Measurements from ENCODE around the gene CYP39A1.

Gene CYP39A1

DNA sequence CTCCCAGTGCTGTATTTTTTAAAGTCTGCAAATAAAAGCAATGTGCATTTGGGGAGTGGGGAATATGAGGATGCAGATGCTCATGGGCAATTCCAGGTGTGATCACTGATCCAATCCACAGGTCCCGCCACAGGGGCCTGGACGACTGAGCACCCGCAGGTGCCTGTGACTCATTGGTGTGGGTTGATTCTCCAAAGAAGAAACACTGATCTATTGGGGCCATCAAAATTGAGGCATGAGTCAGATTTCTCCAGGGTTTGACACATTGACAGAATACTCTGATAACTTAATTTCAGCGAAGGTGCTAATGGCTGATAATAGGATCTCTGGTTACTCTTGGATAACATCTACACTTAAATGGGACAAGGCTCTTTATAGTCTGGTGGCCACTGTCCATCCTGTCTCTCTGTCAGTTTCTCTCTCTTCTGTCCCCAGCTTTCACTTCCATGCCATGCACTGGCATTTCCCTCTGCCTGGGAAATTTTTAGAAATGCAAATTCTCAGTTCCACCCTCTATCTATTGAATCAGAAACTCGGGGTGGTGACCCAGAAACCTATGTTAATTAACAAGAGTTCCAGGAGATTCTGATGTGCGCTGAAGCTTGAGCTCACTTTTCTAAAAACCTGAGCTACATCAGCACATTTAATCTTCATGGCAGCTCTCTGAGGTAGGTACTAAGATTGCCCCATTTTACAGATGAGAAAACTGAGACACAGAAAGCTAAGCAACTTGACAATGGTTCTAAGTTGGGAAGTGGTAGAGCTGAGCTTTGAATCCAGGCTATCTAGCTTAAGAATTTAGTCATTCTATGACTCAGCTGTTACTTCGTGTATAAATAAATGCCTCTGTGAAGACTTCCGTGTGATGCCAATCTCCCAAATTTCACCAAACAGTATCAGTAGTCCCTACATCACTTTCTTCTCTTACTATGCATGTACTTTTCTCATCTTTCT is 151.2 kb downstream of the CYP39A1 start:
- H3K4me3 ChIP-seq (ENCODE audit: low read depth, low read length) = no peak overlapping the region
- TF ChIP-seq, protein P1, sequence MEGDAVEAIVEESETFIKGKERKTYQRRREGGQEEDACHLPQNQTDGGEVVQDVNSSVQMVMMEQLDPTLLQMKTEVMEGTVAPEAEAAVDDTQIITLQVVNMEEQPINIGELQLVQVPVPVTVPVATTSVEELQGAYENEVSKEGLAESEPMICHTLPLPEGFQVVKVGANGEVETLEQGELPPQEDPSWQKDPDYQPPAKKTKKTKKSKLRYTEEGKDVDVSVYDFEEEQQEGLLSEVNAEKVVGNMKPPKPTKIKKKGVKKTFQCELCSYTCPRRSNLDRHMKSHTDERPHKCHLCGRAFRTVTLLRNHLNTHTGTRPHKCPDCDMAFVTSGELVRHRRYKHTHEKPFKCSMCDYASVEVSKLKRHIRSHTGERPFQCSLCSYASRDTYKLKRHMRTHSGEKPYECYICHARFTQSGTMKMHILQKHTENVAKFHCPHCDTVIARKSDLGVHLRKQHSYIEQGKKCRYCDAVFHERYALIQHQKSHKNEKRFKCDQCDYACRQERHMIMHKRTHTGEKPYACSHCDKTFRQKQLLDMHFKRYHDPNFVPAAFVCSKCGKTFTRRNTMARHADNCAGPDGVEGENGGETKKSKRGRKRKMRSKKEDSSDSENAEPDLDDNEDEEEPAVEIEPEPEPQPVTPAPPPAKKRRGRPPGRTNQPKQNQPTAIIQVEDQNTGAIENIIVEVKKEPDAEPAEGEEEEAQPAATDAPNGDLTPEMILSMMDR (IDR thresholded peaks at IDR 0.05; ENCODE audit: borderline replicate concordance, insufficient read depth, low read depth, low read length) = no peak

DNA sequence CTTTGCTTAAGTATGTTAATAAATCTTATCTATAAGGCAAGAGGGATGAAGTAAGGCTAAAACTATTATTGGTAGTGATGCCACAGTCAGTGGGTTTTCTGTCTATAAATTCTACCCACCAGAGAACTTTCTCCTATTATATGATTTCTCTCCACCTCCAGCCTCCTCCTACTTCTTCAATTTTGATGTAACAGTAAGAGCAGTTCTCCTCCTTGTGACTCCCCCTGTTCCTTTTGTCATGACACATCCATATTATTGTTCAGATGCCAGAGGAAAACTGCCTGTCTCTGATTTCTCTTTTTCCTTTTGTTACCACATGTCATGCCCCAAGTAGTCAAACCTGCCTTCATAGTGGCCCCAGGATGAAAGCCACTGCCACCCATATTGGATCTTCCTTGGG is 152.2 kb downstream of the CYP39A1 start:
- TF ChIP-seq, protein P1 (IDR thresholded peaks at IDR 0.05; ENCODE audit: borderline replicate concordance, insufficient read depth, low read depth, low read length) = no peak

More for the DNA sequence above, 152.2 kb downstream of the CYP39A1 start:
- H3K4me3 ChIP-seq (ENCODE audit: low read depth, low read length) = no peak overlapping the region

Measured in GM12875 (cell line).